Endothelial cell of umbilical vein (primary cell): ENCODE measurements around the gene DPP6. TPM values are rescaled to one million over a fixed set of nuclear protein-coding genes. Genes with fewer than 3 reads are reported as not detected.

Experiments
- BruUV-seq: library from RNA; stranded (reverse); fragments of 400-500 nt; replicated peaks from 2 replicates; lab custom pipeline; 2021; lab: Mats Ljungman, UMichigan
- CTCF ChIA-PET: fragments of 300-600, 350-600 bp; sonication (Branson Sonifier 250); formaldehyde crosslinking; loops from one replicate; lab custom pipeline; 2021; ENCODE audit warnings: antibody characterized with exemption, inconsistent platforms; lab: Charles Lee
- POLR2A ChIA-PET: fragments of 300-600, 350-600 bp; sonication (Branson Sonifier 250); formaldehyde crosslinking; loops from one replicate; lab custom pipeline; 2021; ENCODE audit warnings: antibody characterized with exemption, inconsistent platforms; lab: Charles Lee
- DNase-seq: peaks from one replicate; pipeline ENCODE4 v3.0.0-alpha.2; 2011; ENCODE audit warnings: low read depth, low spot score
- FAIRE-seq: peaks from 2 replicates; lab custom pipeline; 2011; peaks lifted over from hg19 to GRCh38; lab: Jason Lieb, UNC
- H2AFZ ChIP-seq: 2 replicates; pipeline ENCODE4 v1.6.0; 2012; ENCODE audit warnings: low read depth, low read length, control low read depth, inconsistent platforms
- H3K27ac ChIP-seq: 2 replicates; pipeline ENCODE4 v1.5.1; 2011; ENCODE audit warnings: low read depth, mild to moderate bottlenecking, control low read depth, low read length, moderate library complexity; ENCODE audit not compliant: insufficient read depth
- H3K27me3 ChIP-seq, 2 experiments: 2 replicates each; pipeline versions ENCODE4 v1.6.0 to v1.6.1; 2011; ENCODE audit warnings: low read length in 2 of 2, mixed read lengths in 1 of 2; ENCODE audit not compliant: control insufficient read depth in 2 of 2, insufficient read depth in 2 of 2
- H3K36me3 ChIP-seq, 2 experiments: 2 replicates in 1 of 2; 3 replicates in 1 of 2; pipeline ENCODE4 v1.5.1; 2011; ENCODE audit warnings: low read length in 2 of 2, mild to moderate bottlenecking in 1 of 2, moderate library complexity in 1 of 2; ENCODE audit not compliant: control insufficient read depth in 2 of 2, insufficient read depth in 2 of 2; ENCODE audit errors: extremely low read depth in 1 of 2
- H3K4me1 ChIP-seq: 3 replicates; pipeline ENCODE4 v1.5.1; 2011; ENCODE audit warnings: mild to moderate bottlenecking, low read length; ENCODE audit not compliant: control insufficient read depth, insufficient read depth; ENCODE audit errors: extremely low read depth
- H3K4me2 ChIP-seq: 2 replicates; pipeline ENCODE4 v1.6.1; 2011; ENCODE audit warnings: low read length, control low read depth, mixed read lengths; ENCODE audit not compliant: insufficient read depth
- H3K4me3 ChIP-seq, 3 experiments: fragments of 200-600 bp in 1 of 3; sonication (generic), shearing (Covaris generic) in 1 of 3; replicated peaks in 1 of 3; 2 replicates each; pipeline ENCODE4 v1.5.1; 2011 to 2016; ENCODE audit warnings: control low read depth in 3 of 3, low read length in 3 of 3, mild to moderate bottlenecking in 2 of 3, inconsistent platforms in 1 of 3, low read depth in 1 of 3, moderate library complexity in 1 of 3; ENCODE audit not compliant: insufficient read depth in 1 of 3
- H3K79me2 ChIP-seq: 2 replicates; pipeline ENCODE4 v1.6.0; 2012; ENCODE audit warnings: low read length, inconsistent platforms; ENCODE audit not compliant: control insufficient read depth, insufficient read depth
- H3K9ac ChIP-seq: replicated peaks from 2 replicates; pipeline ENCODE3; 2011; ENCODE audit warnings: low read length, control low read depth; ENCODE audit not compliant: insufficient read depth; ENCODE audit errors: extremely low read depth
- H3K9me1 ChIP-seq: replicated peaks from 3 replicates; pipeline ENCODE4 v1.6.0; 2011; ENCODE audit warnings: mild to moderate bottlenecking, low read length; ENCODE audit not compliant: control insufficient read depth, insufficient read depth; ENCODE audit errors: extremely low read depth
- H3K9me3 ChIP-seq: replicated peaks from 2 replicates; pipeline ENCODE4 v1.5.1; 2012; ENCODE audit warnings: low read length, inconsistent platforms; ENCODE audit not compliant: control insufficient read depth, insufficient read depth
- H4K20me1 ChIP-seq: replicated peaks from 2 replicates; pipeline ENCODE3; 2011; ENCODE audit warnings: mild to moderate bottlenecking, low read length; ENCODE audit not compliant: control insufficient read depth, insufficient read depth; ENCODE audit errors: extremely low read depth
- EZH2 ChIP-seq: IDR thresholded peaks from 2 replicates; pipeline ENCODE4 v1.6.1; 2012; ENCODE audit warnings: borderline replicate concordance, low read depth, mild to moderate bottlenecking, moderate library complexity, low read length, inconsistent platforms; ENCODE audit not compliant: severe bottlenecking
- FOS ChIP-seq: IDR thresholded peaks from 2 replicates; pipeline ENCODE4 v1.6.1; 2011; ENCODE audit warnings: mild to moderate bottlenecking, low read length, moderate library complexity, borderline replicate concordance; ENCODE audit not compliant: insufficient read depth
- GATA2 ChIP-seq: IDR thresholded peaks from 2 replicates; pipeline ENCODE4 v1.7.0; 2011; ENCODE audit warnings: low read depth, mild to moderate bottlenecking, moderate library complexity, mixed read lengths, low read length; ENCODE audit not compliant: insufficient read length, insufficient read depth
- JUN ChIP-seq: IDR thresholded peaks from 2 replicates; pipeline ENCODE4 v1.6.1; 2011; ENCODE audit warnings: borderline replicate concordance, low read depth; ENCODE audit not compliant: insufficient read length, insufficient read depth
- MYC ChIP-seq: IDR thresholded peaks from one replicate; pipeline ENCODE4 v1.6.1; 2011; ENCODE audit warnings: mild to moderate bottlenecking, low read depth, low read length
- POLR2A ChIP-seq: IDR thresholded peaks from 2 replicates; pipeline ENCODE4 v1.6.1; 2012; ENCODE audit warnings: low read depth, mild to moderate bottlenecking, control low read depth, low read length
- POLR2AphosphoS5 ChIP-seq: IDR thresholded peaks from 2 replicates; pipeline ENCODE4 v1.6.1; 2012; ENCODE audit warnings: low read depth, mild to moderate bottlenecking, control low read depth, low read length, moderate library complexity; ENCODE audit not compliant: insufficient read depth
- dilution Hi-C: fragments of 300-500 bp; cut with MboI; formaldehyde crosslinking; loops from one replicate; pipeline ENCODE4 v1.15.0; 2019; ENCODE audit warnings: low sequenced_read_pairs; ENCODE audit not compliant: extremely low pct_ligation_motif_present
- intact Hi-C: fragments of 100-400 bp; cut with micrococcal nuclease; formaldehyde crosslinking; loops from one replicate; pipeline ENCODE4 v1.10.0; 2022
- polyA plus RNA-seq, 4 experiments: library from polyadenylated mRNA; depleted of rRNA in 3 of 4; stranded (reverse) in 3 of 4; unstranded in 1 of 4; fragments of >200 nt; gene quantifications; 2 replicates each; pipeline versions ENCODE4 v1.2.1 to v1.2.3, GENCODE V29; 2011 to 2012; ENCODE audit warnings: missing spikeins in 1 of 4
- total RNA-seq: library from RNA; stranded (reverse); gene quantifications from 2 replicates; pipeline ENCODE4 v1.2.3, GENCODE V29; 2021
- TF ChIP-seq, protein P1 (sequence below), 2 donors: IDR thresholded peaks; 1 replicate in 1 of 2; 2 replicates in 1 of 2; pipeline ENCODE4 v1.5.1; 2011; ENCODE audit warnings: low read length in 2 of 2, mild to moderate bottlenecking in 2 of 2, moderate library complexity in 2 of 2, control low read depth in 1 of 2, inconsistent platforms in 1 of 2, low read depth in 1 of 2; ENCODE audit not compliant: insufficient read depth in 1 of 2; ENCODE audit errors: extremely low read depth in 1 of 2
- TF ChIP-seq, protein P2 (sequence below): IDR thresholded peaks from 2 replicates; pipeline ENCODE4 v1.6.1; 2011; ENCODE audit not compliant: insufficient read depth, insufficient read length

The DPP6 gene
- total and polyA plus RNA-seq, 2 donors (not counting 3 experiments of a cell fraction or from before 2014, with no cell fraction given) = not detected

DNA sequence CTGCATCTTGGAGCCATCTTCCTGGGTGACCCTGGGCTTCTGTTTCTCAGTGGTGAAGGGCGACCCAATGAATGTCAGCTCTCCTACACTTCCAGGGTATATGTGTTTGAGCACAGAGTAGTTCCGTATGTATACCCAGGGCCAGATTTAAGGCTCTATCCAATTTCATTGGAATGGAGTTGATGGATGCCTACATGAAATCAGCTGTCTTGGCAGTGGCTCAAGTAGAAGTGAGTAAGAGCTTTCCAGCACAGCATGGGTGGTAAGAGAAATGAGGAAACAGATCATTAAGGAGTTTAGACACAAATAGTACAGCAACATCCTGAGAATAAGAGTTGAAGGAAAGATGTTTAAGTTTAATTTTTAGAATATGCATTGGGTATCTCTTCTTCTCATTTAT, 517.7 kb downstream of the DPP6 start:
- ChIA-PET CTCF (no interaction called here), POLR2A (no interaction called here)
- Histone ChIP-seq H3K27ac (no peak overlapping the region), H3K27me3 (no peaks in the 10 kb centered on the region), H3K9me1 (no peaks in the 10 kb centered on the region), H3K36me3 (no peaks in the 10 kb centered on the region), H3K4me1 (no peaks in the 10 kb centered on the region), H3K9ac (no peak overlapping the region), H3K9me3 (no peaks in the 10 kb centered on the region), H4K20me1 (no peaks in the 10 kb centered on the region), H3K4me3 (no peak overlapping the region), H3K4me2 (no peak overlapping the region), H3K79me2 (no peaks in the 10 kb centered on the region), H2AFZ (no peak overlapping the region)
- DNase-seq (no peak), FAIRE-seq (no peak)
- BruUV-seq = no TSS peak
- TF ChIP-seq MYC = no peak
- no peak for TF ChIP-seq POLR2A
- TF ChIP-seq, protein P1, sequence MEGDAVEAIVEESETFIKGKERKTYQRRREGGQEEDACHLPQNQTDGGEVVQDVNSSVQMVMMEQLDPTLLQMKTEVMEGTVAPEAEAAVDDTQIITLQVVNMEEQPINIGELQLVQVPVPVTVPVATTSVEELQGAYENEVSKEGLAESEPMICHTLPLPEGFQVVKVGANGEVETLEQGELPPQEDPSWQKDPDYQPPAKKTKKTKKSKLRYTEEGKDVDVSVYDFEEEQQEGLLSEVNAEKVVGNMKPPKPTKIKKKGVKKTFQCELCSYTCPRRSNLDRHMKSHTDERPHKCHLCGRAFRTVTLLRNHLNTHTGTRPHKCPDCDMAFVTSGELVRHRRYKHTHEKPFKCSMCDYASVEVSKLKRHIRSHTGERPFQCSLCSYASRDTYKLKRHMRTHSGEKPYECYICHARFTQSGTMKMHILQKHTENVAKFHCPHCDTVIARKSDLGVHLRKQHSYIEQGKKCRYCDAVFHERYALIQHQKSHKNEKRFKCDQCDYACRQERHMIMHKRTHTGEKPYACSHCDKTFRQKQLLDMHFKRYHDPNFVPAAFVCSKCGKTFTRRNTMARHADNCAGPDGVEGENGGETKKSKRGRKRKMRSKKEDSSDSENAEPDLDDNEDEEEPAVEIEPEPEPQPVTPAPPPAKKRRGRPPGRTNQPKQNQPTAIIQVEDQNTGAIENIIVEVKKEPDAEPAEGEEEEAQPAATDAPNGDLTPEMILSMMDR (IDR thresholded peaks at IDR 0.05; ENCODE audit: extremely low read depth in 1 of 2, insufficient read depth in 1 of 2, low read depth in 1 of 2, low read length in 2 of 2) = no peak
- no peak for TF ChIP-seq FOS
- TF ChIP-seq GATA2 = no peak
- TF ChIP-seq POLR2AphosphoS5 = no peak
- TF ChIP-seq EZH2 = no peak
- TF ChIP-seq, protein P2, sequence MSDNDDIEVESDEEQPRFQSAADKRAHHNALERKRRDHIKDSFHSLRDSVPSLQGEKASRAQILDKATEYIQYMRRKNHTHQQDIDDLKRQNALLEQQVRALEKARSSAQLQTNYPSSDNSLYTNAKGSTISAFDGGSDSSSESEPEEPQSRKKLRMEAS = no peak
- TF ChIP-seq JUN = no peak
- dilution Hi-C loops (no loop called here), intact Hi-C loops (no loop called here)
